ENCODE data around the gene SSBP4.

DNA sequence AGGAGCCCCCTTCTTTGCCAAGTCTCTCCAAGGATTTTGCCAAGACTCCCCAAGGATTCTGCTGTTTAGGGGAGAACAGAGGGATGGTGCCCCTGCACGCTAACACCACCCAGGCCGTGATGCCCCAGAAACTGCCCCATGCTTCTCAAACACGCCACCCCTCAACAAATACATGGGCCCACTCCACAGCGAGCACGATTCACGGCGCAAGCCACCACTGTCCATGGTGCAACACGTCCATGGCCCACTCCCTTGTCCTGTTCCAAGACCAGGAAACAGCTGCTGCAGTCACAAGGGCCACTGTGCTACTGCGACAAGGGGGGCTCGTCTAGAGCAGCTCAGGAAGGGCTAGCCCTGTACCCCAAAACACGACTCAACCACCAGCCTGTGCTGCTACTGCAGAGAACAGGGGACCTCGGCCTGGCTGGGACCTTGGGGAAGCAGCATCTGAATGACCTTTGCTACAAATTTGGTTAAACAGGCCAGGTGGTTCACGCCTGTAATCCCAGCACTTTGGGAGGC, 55.2 kb downstream of the SSBP4 start:
- TF ChIP-seq POLR2A (IDR thresholded peaks at IDR 0.05) (no peak), CTCF (IDR thresholded peaks at IDR 0.05) (no peak)

Data from testis (tissue), 2 donors.